ENCODE measurements around the gene OSBPL2.

Gene OSBPL2

GRCh38 chr20:62208061-62208794 lies 30.1 kb upstream of the OSBPL2 start:
- no peak for DNase-seq

GRCh38 chr20:62208795-62209755 lies 29.2 kb upstream of the OSBPL2 start:
- no peak for DNase-seq

- no peak for DNase-seq
Measured at GRCh38 chr20:62209850-62210495, 28.3 kb upstream of the OSBPL2 start.

DNA sequence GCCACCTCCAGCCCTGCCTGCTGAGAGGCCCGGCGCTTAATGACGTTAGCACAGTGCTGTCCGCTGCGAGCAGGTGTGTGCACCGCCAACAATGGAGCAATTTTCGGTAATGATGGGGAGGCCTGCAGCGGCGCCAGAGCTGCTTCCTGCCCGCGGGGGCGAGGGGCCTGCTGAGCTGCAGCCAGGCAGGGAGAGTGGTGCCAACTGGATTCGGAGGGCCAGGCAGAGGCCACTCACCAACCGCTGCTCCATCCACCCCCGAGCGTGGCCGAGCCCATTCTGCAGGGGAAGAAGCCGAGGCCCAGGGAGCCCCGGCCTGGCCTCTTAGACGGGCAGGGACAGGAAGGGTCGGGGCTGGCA lies 27.8 kb upstream of the OSBPL2 start:
- no peak for DNase-seq

DNA sequence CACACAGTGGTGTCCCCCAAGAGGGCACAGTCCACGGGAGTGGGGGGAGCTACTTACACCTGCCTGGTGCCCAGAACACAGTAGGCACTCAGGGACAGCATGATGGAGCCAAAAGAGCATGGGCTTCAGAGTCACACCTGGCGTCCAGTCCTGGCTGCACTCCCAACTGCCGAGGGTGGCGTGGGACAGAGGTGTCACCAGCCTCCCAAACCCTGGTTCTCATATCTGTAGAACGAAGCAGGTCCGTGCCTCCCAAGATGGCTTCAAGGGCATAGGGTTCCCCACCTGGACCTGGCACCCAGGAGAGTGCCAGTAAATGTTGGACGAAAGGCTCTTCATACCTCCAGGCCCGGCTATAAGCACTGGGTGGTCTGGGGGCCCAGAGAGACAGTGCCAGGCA lies 27.1 kb upstream of the OSBPL2 start:
- DNase-seq, result no peak

- DNase-seq, result no peak
Measured at GRCh38 chr20:62211769-62212288, 26.5 kb upstream of the OSBPL2 start.

DNA sequence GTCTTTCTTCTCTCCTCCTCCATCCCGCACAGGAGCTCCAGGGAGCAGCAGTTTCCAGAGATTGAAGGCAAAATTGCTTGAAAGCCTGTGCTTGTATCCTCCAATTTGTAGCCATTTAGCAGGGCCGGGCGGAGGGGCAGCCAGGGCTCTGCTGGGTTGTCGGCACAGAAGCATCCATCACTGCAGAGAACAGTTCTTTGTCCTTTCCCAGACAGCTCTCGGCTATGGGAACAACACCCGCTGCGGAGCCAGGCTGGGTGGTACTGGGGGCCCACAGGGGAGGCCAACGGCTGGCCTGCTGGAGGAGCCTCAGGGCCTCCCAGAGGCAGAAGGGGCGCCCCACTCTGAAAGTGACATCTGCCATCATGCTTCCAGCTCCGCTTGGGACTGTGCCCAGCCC lies 26.0 kb upstream of the OSBPL2 start:
- no peak for DNase-seq

- DNase-seq, result no peak
Measured at GRCh38 chr20:62214067-62214466, 24.3 kb upstream of the OSBPL2 start.

DNA sequence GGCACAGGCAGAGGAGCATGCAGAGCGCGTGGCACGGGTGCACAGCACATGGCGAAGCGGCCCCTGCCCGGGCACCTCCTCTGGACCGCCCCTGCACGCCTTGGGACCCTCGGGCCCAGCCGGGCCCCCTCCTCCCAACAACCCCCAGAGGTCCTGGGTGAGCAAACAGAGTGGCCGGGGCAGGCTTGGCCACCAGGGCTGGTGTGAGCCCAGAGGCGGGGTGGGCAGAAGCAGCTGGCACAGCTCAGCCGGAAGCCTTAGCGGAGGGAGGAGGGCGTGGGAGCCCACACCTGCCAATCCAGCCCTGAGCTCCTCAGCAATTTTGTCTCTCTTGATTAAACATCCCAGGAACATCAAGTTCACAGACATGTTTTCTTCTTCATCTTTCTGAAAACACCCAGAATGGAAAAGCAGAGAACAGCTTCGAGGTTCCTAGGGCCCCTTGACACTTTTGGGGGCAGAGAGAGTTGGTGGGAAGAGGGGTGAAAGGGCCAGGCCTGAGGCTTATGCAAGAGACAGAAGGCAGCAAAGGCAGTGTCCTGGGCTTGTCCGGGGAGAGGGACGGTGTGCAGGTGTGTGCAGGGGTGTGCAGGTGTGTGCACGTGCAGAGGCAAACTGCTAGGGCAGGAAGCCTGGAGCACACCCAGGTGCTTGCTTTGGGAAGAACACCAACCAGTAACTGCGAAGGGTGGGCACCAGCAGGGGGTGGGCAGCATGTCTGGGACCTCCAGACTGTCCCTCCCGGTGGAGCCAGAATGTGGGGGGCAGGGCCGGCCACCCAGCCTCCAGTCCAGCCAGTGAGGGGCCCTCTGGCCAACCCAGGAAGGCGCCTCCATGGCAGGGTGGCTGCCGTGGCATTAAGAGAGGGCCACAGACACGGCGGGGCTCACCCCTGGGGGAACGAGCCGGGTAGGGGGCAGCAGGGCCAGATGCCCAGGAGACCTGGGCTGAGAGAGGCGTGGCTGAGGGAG lies 23.0 kb upstream of the OSBPL2 start:
- no peak for DNase-seq

- DNase-seq, result no peak
Measured at GRCh38 chr20:62215991-62216635, 22.2 kb upstream of the OSBPL2 start.

DNA sequence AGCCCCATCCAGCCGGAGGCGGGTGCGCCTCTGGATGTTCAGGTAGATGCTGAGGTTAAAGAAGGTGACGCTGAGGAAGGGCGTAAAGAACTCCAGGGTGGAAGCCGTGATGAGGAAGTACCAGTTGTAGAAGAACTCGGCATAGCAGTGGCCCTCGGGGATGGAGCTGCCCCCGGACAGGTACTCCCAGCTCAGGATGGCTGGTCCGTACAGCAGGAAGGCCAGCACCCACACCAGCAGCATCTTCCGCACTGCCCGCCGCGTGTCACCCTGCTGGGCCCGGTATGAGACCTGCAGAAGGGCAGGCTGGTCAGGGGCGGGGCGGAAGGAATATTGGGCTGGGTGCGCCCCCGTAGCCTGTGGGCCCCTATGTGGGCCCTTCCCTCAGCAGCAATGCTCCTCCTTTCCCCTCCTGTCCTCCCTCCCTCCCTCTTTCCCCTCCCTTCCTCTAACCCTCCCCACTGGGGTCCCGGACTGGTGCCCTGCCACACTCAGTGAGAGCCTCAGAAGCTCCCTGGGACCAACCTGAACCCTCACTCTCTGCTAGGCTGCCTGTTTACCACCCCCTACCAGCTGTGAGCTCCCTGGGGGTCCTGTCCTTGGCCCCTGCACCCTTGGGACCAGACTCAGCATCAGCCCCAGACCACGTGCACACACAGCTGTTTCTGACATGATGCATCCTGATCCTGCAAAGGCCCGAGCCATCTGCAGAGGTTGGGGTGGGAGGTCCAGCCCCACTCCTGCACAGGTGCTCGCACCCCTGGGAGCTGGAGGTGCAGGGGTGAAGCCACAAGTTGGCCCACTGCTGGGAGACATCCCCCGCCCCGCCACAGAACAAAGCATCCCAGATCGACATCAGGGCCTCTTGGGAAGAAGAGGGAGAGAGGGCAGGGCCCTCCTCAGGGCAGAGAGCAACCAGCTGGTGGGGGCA lies 21.4 kb upstream of the OSBPL2 start:
- DNase-seq, result no peak

- no peak for DNase-seq
Measured at GRCh38 chr20:62217913-62218773, 20.2 kb upstream of the OSBPL2 start.

DNA sequence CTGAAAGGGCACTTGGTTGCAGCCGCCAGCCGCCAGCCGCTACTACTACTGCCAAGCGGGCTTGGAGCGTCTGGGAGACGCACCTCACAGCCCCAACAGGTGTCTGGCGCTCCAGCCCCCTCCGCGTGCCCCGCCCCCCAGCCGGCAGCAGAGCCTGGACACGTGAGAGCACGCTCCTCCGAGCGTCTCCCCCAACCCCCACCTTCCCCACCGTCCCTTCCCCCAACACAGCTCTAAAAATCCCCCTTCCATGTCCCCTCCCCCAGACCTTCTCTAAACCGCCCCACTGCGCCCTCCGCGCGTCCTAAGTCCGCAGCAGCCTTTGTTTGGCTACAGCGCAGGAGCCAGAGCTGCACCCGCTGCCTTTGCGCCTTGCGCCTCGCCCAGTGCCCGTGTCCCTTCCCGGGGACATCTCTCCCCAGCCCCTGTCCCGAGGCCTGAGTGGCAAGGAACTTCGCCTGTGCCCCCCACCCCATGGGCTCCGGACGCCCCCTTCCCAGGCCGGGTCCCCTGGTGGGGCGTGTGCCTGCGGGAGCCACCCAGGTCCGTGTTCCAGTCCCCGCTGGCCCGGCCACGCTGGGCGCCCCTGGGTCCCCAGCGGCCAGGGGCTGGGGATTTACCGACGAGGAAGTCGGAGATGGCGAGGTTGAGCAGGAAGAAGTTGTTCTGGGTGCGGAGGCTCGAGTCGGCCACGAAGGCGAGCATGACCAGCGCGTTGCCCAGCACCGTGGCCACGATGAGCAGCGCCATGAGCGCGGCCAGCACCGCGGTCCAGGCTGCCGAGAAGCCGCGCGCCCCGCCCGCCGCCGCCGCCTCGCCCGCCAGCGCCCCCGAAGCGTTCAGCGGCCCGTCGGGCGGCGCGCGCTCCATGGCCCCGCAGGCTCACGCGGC lies 19.0 kb upstream of the OSBPL2 start:
- DNase-seq, result no peak

DNA sequence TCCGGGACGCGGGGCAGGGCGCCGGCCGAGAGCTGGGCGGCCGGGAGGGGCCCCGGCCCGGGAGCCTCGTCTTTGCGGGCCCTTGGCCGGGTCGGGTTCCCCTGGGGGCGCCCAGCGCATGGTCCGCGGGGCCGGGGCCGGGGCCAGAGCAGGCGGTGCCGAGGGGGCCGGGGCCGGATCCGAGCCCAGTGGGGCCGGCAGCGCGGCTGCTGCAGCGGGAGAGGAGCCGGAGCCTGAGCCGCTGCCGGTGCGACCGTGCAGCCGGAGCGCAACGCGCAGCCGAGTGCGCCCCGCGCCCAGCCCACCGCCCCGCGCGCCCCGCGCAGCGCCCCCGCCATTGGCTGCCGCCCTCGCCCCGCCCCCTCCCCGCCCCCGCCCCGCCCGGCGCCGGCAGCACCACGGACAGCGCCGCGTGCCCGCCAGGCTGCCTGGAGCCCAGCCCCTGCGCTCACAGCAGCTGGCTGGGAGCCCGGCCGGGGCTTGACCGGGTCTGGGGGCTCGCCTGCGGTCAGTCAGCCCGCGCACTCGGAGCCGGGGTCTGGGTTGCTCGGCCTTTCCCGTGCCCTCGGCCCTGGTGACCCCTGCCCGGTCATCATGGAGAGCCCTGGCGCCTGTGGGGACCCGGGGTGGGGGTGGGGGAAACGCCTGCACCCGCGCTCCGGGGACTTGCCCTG lies 18.2 kb upstream of the OSBPL2 start, which contains the start of gene HRH3:
HRH3 (minus strand) TSS at position 287 of the 674 bp plus-strand sequence. CDS start 308 bp downstream, outside the sequence.
- no peak for DNase-seq

DNA sequence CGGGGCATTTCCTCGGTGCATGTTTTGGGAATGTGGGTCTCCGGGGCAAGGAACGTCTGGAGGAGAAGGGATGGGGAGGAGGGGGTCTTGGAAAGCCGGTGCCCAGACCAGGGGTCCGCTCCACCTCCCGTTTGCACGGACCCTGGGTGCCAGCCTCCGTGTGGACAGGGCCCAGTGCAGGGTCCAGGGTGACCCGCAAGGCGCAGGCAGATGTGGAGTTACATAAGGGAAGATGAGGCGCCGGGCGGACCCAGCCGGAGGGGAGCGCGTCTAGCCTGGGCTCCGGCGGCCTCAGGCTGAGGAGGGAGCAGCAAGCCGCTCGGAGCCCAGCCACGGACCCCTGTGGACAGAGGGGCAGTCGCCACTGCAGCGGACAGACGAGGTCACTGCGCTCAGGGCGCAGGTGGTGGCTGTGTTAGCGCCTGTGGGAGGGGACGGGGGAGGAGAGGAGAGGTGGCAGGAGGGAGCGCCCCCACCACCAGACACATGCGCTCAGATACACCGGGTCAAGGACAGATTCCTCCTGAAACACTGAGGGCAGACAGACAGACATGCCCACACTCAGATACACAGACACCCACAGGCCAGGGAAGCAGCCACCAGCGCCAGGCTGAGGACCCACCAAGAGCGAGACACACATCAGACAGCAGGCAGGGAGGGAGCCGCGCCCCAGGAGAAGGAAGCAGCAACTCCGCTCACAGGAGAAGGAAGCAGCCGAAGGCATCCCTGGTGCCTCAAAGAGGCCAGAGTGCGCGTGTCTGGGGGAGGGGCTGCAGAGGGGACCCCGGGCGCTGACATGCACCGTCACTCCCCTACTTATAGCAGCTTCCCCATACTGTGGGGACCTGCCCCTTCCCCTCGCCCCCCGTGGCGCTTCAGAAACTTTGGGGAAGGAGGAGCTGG lies 17.4 kb upstream of the OSBPL2 start:
- no peak for DNase-seq

- DNase-seq, result no peak
Measured at GRCh38 chr20:62222266-62222850, 16.0 kb upstream of the OSBPL2 start.
